Natural killer cell (primary cell): ENCODE measurements around the gene MAPRE3. TPM values are rescaled to one million over a fixed set of nuclear protein-coding genes. Genes with fewer than 3 reads are reported as not detected.

Experiments used
- ATAC-seq, 3 donors: fragments of 150-1000 bp in 2 of 3; fragments of 200-7000 bp in 1 of 3; cut with Tn5 transposase; 1 replicate in 1 of 3; 2 replicates in 2 of 3; pipeline ENCODE4 v1.10.0; 2021; ENCODE audit warnings: mild to moderate bottlenecking in 2 of 3, moderate library complexity in 2 of 3
- DNase-seq, 2 donors: peaks; one replicate each; pipeline versions ENCODE4 v3.0.0 to v3.0.0-alpha.2; 2013 to 2021; ENCODE audit warnings: mixed read lengths in 1 of 2
- H3K27ac ChIP-seq: one replicate; pipeline ENCODE4 v1.5.1; 2013; ENCODE audit warnings: mild to moderate bottlenecking, low read length
- H3K27me3 ChIP-seq: one replicate; pipeline ENCODE4 v1.6.1; 2013; ENCODE audit warnings: low read length; ENCODE audit not compliant: control insufficient read depth, insufficient read depth
- H3K36me3 ChIP-seq: one replicate; pipeline ENCODE4 v1.6.1; 2013; ENCODE audit warnings: low read length; ENCODE audit not compliant: control insufficient read depth, insufficient read depth
- H3K4me1 ChIP-seq: one replicate; pipeline ENCODE4 v1.6.1; 2013; ENCODE audit warnings: low read length; ENCODE audit not compliant: control insufficient read depth, insufficient read depth
- H3K4me3 ChIP-seq: one replicate; pipeline ENCODE4 v1.5.1; 2013; ENCODE audit warnings: low read length
- H3K9me3 ChIP-seq: one replicate; pipeline ENCODE4 v1.6.1; 2013; ENCODE audit warnings: low read length; ENCODE audit not compliant: control insufficient read depth, insufficient read depth
- H3K27ac Mint-ChIP-seq, 2 donors: one replicate each; pipeline ENCODE4 v1.8.0; 2022; ENCODE audit warnings: mild to moderate bottlenecking in 2 of 2, mixed read lengths in 2 of 2, moderate library complexity in 1 of 2
- H3K27me3 Mint-ChIP-seq, 2 donors: one replicate each; pipeline ENCODE4 v1.8.0; 2022; ENCODE audit warnings: low read depth in 2 of 2, mixed read lengths in 2 of 2
- H3K36me3 Mint-ChIP-seq: one replicate; pipeline ENCODE4 v1.8.0; 2022; ENCODE audit warnings: mixed read lengths
- H3K4me1 Mint-ChIP-seq, 2 donors: one replicate each; pipeline ENCODE4 v1.8.0; 2022; ENCODE audit warnings: mixed read lengths in 2 of 2
- H3K4me3 Mint-ChIP-seq: one replicate; pipeline ENCODE4 v1.8.0; 2022; ENCODE audit warnings: mild to moderate bottlenecking, moderate library complexity, mixed read lengths
- H3K9me3 Mint-ChIP-seq, 2 donors: one replicate each; pipeline ENCODE4 v1.8.0; 2022; ENCODE audit warnings: mixed read lengths in 2 of 2
- WGBS: methylation state at CpG from one replicate; pipeline ENCODE4 v1.1.7; 2013; ENCODE audit warnings: missing lambda C conversion rate; ENCODE audit not compliant: insufficient coverage; 5-methylcytosine and 5-hydroxymethylcytosine counted together
- intact Hi-C: fragments of 100-400 bp; cut with micrococcal nuclease; formaldehyde crosslinking; loops from one replicate; pipeline ENCODE4 v1.14.2; 2022
- total RNA-seq, 4 donors: library from RNA; stranded (reverse); fragments of 120-200 nt in 1 of 4; gene quantifications; one replicate each; pipeline versions ENCODE4 v1.2.3 to v1.2.4, GENCODE V29; 2013 to 2022
- TF ChIP-seq, protein P1 (sequence below): fragments of 200-600 bp; IDR thresholded peaks from one replicate; pipeline ENCODE4 v1.8.0; 2022; ENCODE audit warnings: antibody characterized with exemption

The MAPRE3 gene
- total RNA-seq, 3 donors from 2014 or later (not counting 1 experiment from before 2014, with no cell fraction given), result 3.9 to 5.0 (median 4.2) TPM

DNA sequence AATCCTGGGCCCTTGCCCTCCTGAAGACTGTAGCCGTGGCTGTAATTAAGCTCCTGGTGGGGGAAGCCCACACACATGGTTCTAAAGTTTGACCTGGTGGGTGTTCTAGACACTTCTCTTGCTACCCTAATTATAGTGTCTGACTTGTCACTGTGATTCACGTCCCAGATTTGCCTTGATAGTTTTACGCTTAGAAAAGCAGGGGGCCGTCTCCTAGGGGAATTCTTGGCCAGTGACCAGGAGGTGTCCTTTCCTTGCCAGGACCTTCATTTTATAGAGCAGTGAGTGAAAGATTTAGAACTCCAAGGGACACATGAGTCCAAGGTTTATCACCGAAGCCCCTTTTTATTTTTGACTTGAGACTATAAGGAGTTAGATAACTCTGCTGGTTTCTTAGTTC, 71.3 kb downstream of the MAPRE3 start:
- Histone ChIP-seq H3K27me3 (no peaks in the 10 kb centered on the region), H3K27ac (peak overlapping the region; percentile 69), H3K4me3 (no peak overlapping the region), H3K4me1 (peaks cover 8% of the 10 kb centered on the region), H3K36me3 (peaks cover 46% of the 10 kb centered on the region), H3K9me3 (no peaks in the 10 kb centered on the region)
- intact Hi-C loops, result no loop called here
- H3K4me3 Mint-ChIP-seq, result no peak overlapping the region
- ATAC-seq, result no peak
- peak overlapping the region; percentile 17 to 68 for H3K27ac Mint-ChIP-seq
- H3K9me3 Mint-ChIP-seq, result no peaks in the 10 kb centered on the region
- H3K4me1 Mint-ChIP-seq, result peaks cover 0 to 10% of the 10 kb centered on the region in 2 donors
- H3K36me3 Mint-ChIP-seq, result peaks cover 11% of the 10 kb centered on the region
- DNase-seq, result no peak
- TF ChIP-seq, protein P1, sequence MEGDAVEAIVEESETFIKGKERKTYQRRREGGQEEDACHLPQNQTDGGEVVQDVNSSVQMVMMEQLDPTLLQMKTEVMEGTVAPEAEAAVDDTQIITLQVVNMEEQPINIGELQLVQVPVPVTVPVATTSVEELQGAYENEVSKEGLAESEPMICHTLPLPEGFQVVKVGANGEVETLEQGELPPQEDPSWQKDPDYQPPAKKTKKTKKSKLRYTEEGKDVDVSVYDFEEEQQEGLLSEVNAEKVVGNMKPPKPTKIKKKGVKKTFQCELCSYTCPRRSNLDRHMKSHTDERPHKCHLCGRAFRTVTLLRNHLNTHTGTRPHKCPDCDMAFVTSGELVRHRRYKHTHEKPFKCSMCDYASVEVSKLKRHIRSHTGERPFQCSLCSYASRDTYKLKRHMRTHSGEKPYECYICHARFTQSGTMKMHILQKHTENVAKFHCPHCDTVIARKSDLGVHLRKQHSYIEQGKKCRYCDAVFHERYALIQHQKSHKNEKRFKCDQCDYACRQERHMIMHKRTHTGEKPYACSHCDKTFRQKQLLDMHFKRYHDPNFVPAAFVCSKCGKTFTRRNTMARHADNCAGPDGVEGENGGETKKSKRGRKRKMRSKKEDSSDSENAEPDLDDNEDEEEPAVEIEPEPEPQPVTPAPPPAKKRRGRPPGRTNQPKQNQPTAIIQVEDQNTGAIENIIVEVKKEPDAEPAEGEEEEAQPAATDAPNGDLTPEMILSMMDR, result no peak
- H3K27me3 Mint-ChIP-seq, result no peaks in the 10 kb centered on the region
- WGBS, result 85% methylated on average over 5 of the region's 5 CpGs

DNA sequence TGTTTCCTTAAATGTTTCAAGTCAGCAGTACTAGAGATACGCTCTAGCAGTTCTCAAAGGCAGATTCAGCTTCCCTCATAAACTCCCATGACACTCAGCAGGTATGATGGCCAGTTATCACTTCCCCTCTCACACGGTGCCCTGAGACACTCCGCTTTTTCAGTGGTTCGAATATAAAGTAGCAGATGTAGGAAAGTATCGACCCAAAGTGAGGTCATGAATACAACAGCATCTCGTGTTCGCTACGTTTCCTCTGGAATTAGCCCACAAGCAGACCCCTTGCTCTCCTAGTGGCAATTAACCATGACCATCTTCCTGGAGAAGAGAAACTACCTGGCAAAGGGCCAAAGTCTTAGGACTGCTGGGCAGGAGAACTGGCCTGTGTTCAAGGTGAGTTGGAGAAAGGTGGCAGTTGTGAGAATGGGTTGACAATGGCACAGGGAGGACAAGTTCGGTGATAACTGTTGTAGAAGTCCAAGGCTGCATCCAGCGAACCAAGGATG, 71.8 kb downstream of the MAPRE3 start:
- peaks cover 42% of the 10 kb centered on the region for H3K36me3 ChIP-seq
- ATAC-seq, result no peak
- no peaks in the 10 kb centered on the region for H3K9me3 ChIP-seq
- H3K4me3 ChIP-seq, result no peak overlapping the region
- TF ChIP-seq, protein P1, result no peak
- no peaks in the 10 kb centered on the region for H3K27me3 ChIP-seq
- Mint-ChIP-seq H3K4me1 (peaks cover 0 to 10% of the 10 kb centered on the region in 2 donors), H3K27ac (peak overlapping the region; percentile 17 to 68), H3K4me3 (no peak overlapping the region), H3K9me3 (no peaks in the 10 kb centered on the region), H3K36me3 (peaks cover 11% of the 10 kb centered on the region), H3K27me3 (no peaks in the 10 kb centered on the region)
- peaks cover 8% of the 10 kb centered on the region for H3K4me1 ChIP-seq
- no peak for DNase-seq
- intact Hi-C loops, result no loop called here
- H3K27ac ChIP-seq, result peak overlapping the region; percentile 66
- 76% methylated on average over 10 of the region's 10 CpGs for WGBS

DNA sequence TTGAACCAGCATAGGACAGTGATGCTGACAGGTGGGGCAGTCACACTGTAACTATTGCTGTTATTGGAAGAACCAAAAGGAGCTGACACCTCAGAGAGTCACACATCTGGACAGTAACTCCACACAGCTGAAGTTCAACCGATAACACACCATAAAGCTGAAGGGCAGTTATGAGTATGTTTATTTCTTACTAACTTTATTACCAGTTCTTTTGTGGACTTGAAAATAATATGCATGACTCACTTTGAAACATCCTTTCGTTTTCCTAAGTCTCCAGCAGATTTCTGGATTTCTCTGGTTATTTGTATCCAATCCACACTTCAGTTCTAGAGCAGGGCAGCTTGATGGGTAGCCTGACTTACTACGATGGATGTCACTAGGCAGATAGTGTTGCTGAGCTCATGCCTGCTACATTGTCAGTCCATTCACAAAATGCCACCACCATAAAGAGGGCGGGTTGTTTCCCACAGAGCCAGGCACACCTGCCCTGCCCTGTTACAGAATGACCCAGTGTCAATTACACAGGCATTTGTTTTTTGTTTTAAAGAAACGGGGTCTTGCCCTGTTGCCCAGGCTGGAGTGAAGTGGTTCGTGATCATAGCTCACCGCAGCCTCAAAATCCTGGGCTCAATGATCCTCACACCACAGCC, 72.7 kb downstream of the MAPRE3 start:
- Mint-ChIP-seq H3K27me3 (no peaks in the 10 kb centered on the region), H3K27ac (peak overlapping the region in 1 of 2 donors; percentile 68), H3K36me3 (peaks cover 11% of the 10 kb centered on the region), H3K4me1 (peaks cover 0 to 10% of the 10 kb centered on the region in 2 donors), H3K9me3 (no peaks in the 10 kb centered on the region), H3K4me3 (no peak overlapping the region)
- DNase-seq (no peak), ATAC-seq (no peak)
- no peaks in the 10 kb centered on the region for H3K27me3 ChIP-seq
- peaks cover 8% of the 10 kb centered on the region for H3K4me1 ChIP-seq
- H3K9me3 ChIP-seq, result no peaks in the 10 kb centered on the region
- no peak overlapping the region for H3K27ac ChIP-seq
- intact Hi-C loops, result no loop called here
- H3K4me3 ChIP-seq, result no peak overlapping the region
- peaks cover 33% of the 10 kb centered on the region for H3K36me3 ChIP-seq
- TF ChIP-seq, protein P1, result no peak
- WGBS, result 95% methylated on average over 6 of the region's 7 CpGs
